HEK293T (cell line): ENCODE measurements around the gene NOL3.

Source experiments
- BHLHE40 ChIP-seq: fragments of 450-650 bp; IDR thresholded peaks from 2 replicates; pipeline ENCODE4 v1.6.1; 2016; ENCODE audit warnings: mild to moderate bottlenecking, moderate library complexity, borderline replicate concordance
- CTBP1 ChIP-seq: fragments of 450-650 bp; IDR thresholded peaks from 2 replicates; pipeline ENCODE4 v1.6.1; 2016; ENCODE audit warnings: borderline replicate concordance
- SP1 ChIP-seq: fragments of 450-650 bp; IDR thresholded peaks from 2 replicates; pipeline ENCODE4 v1.6.1; 2017

GRCh38 chr16:67147437-67148140 lies 22.7 kb upstream of the NOL3 start:
- TF ChIP-seq SP1: no peak
- TF ChIP-seq BHLHE40: no peak
- no peak for TF ChIP-seq CTBP1
